Measurements from ENCODE around the gene CHCHD6.

The CHCHD6 gene

GRCh38 chr3:126781406-126781805 is 77.4 kb downstream of the CHCHD6 start:
- no peak overlapping the region for H3K4me3 ChIP-seq (ENCODE audit: insufficient read depth, low read length, poor library complexity, severe bottlenecking)
- no peaks in the 10 kb centered on the region for H3K79me2 ChIP-seq (ENCODE audit: insufficient read depth, low read length)
- H3K36me3 ChIP-seq (ENCODE audit: low read length), result no peaks in the 10 kb centered on the region
- no peaks in the 10 kb centered on the region for H3K9me2 ChIP-seq (replicated peaks; ENCODE audit: insufficient read depth, low read length)
- H3K9ac ChIP-seq (ENCODE audit: low read length), result no peak overlapping the region
- no peak overlapping the region for H2AFZ ChIP-seq (ENCODE audit: low read depth, low read length, severe bottlenecking)
- TF ChIP-seq EZH2phosphoT487 (conservative IDR thresholded peaks at IDR 0.05; ENCODE audit: low read length) (no peak), CTCF (IDR thresholded peaks at IDR 0.05; ENCODE audit: insufficient read depth, low read length, poor library complexity, severe bottlenecking) (no peak)
- no peaks in the 10 kb centered on the region for H4K20me1 ChIP-seq (ENCODE audit: low read depth, low read length)
- no peak overlapping the region for H3K4me2 ChIP-seq (ENCODE audit: low read depth, low read length, poor library complexity, severe bottlenecking)
- no peak overlapping the region for H3K27ac ChIP-seq (ENCODE audit: low read depth, low read length)
- no peaks in the 10 kb centered on the region for H3K27me3 ChIP-seq (ENCODE audit: low read length)
- no peaks in the 10 kb centered on the region for H3F3A ChIP-seq (ENCODE audit: insufficient read depth)
- H3K9me3 ChIP-seq (ENCODE audit: insufficient read depth, low read length), result no peaks in the 10 kb centered on the region

GRCh38 chr3:126781889-126782491 is 78.0 kb downstream of the CHCHD6 start:
- no peak overlapping the region for H3K27ac ChIP-seq (ENCODE audit: low read depth, low read length)
- no peak overlapping the region for H3K9ac ChIP-seq (ENCODE audit: low read length)
- H3K4me2 ChIP-seq (ENCODE audit: low read depth, low read length, poor library complexity, severe bottlenecking), result no peak overlapping the region

GRCh38 chr3:126782536-126782935 is 78.5 kb downstream of the CHCHD6 start:
- Histone ChIP-seq H3K9ac (ENCODE audit: low read length) (no peak overlapping the region), H3K4me3 (ENCODE audit: insufficient read depth, low read length, poor library complexity, severe bottlenecking) (no peak overlapping the region), H3K27ac (ENCODE audit: low read depth, low read length) (no peak overlapping the region), H4K20me1 (ENCODE audit: low read depth, low read length) (no peaks in the 10 kb centered on the region), H3K9me2 (replicated peaks; ENCODE audit: insufficient read depth, low read length) (no peaks in the 10 kb centered on the region), H3K36me3 (ENCODE audit: low read length) (no peaks in the 10 kb centered on the region), H3K79me2 (ENCODE audit: insufficient read depth, low read length) (no peaks in the 10 kb centered on the region), H3K27me3 (ENCODE audit: low read length) (no peaks in the 10 kb centered on the region), H3K9me3 (ENCODE audit: insufficient read depth, low read length) (no peaks in the 10 kb centered on the region), H3K4me2 (ENCODE audit: low read depth, low read length, poor library complexity, severe bottlenecking) (no peak overlapping the region), H3F3A (ENCODE audit: insufficient read depth) (no peaks in the 10 kb centered on the region), H2AFZ (ENCODE audit: low read depth, low read length, severe bottlenecking) (no peak overlapping the region)
- TF ChIP-seq CTCF (IDR thresholded peaks at IDR 0.05; ENCODE audit: insufficient read depth, low read length, poor library complexity, severe bottlenecking), result no peak
- TF ChIP-seq EZH2phosphoT487 (conservative IDR thresholded peaks at IDR 0.05; ENCODE audit: low read length), result no peak

More at GRCh38 chr3:126781889-126782491, 78.0 kb downstream of the CHCHD6 start:
- Histone ChIP-seq H3K79me2 (ENCODE audit: insufficient read depth, low read length) (no peaks in the 10 kb centered on the region), H3K36me3 (ENCODE audit: low read length) (no peaks in the 10 kb centered on the region), H2AFZ (ENCODE audit: low read depth, low read length, severe bottlenecking) (no peak overlapping the region), H4K20me1 (ENCODE audit: low read depth, low read length) (no peaks in the 10 kb centered on the region), H3K4me3 (ENCODE audit: insufficient read depth, low read length, poor library complexity, severe bottlenecking) (no peak overlapping the region), H3K27me3 (ENCODE audit: low read length) (no peaks in the 10 kb centered on the region), H3K9me2 (replicated peaks; ENCODE audit: insufficient read depth, low read length) (no peaks in the 10 kb centered on the region), H3F3A (ENCODE audit: insufficient read depth) (no peaks in the 10 kb centered on the region), H3K9me3 (ENCODE audit: insufficient read depth, low read length) (no peaks in the 10 kb centered on the region)
- TF ChIP-seq EZH2phosphoT487 (conservative IDR thresholded peaks at IDR 0.05; ENCODE audit: low read length) (no peak), CTCF (IDR thresholded peaks at IDR 0.05; ENCODE audit: insufficient read depth, low read length, poor library complexity, severe bottlenecking) (no peak)
